ENCODE results near the gene SCAF1.

The SCAF1 gene

GRCh38 chr19:49677231-49677900 is 35.4 kb downstream of the SCAF1 start, which contains the start of gene PRMT1:
PRMT1 (plus strand) TSS chr19:49677271; CDS start chr19:49677281, 10 bp downstream.
- TF ChIP-seq TAF1 (IDR thresholded peaks at IDR 0.05; ENCODE audit: borderline replicate concordance, low read depth, low read length) (peak; percentile 79; the same call in 1 of the 2 replicates), POLR2AphosphoS5 (IDR thresholded peaks at IDR 0.05; ENCODE audit: low read depth, low read length) (peak; percentile 92), POLR2A (IDR thresholded peaks at IDR 0.05; ENCODE audit: low read depth, low read length) (peak; percentile 96)
- peak; percentile 24 for FAIRE-seq
- DNase-seq (ENCODE audit: insufficient read length): no peak

GRCh38 chr19:49677901-49678674 is 36.1 kb downstream of the SCAF1 start:
- TF ChIP-seq POLR2A (IDR thresholded peaks at IDR 0.05; ENCODE audit: low read depth, low read length) (no peak), TAF1 (IDR thresholded peaks at IDR 0.05; ENCODE audit: borderline replicate concordance, low read depth, low read length) (no peak), POLR2AphosphoS5 (IDR thresholded peaks at IDR 0.05; ENCODE audit: low read depth, low read length) (peak; percentile 49; the same call in 1 of the 2 replicates)
- DNase-seq (ENCODE audit: insufficient read length) (no peak), FAIRE-seq (peak; percentile 76)

GRCh38 chr19:49678985-49679770 is 37.2 kb downstream of the SCAF1 start:
- no peak for DNase-seq (ENCODE audit: insufficient read length)
- TF ChIP-seq POLR2A (IDR thresholded peaks at IDR 0.05; ENCODE audit: low read depth, low read length) (no peak), POLR2AphosphoS5 (IDR thresholded peaks at IDR 0.05; ENCODE audit: low read depth, low read length) (no peak), TAF1 (IDR thresholded peaks at IDR 0.05; ENCODE audit: borderline replicate concordance, low read depth, low read length) (no peak)
- FAIRE-seq: no peak

GRCh38 chr19:49679771-49680413 is 37.9 kb downstream of the SCAF1 start:
- no peak for FAIRE-seq
- DNase-seq (ENCODE audit: insufficient read length): no peak
- TF ChIP-seq TAF1 (IDR thresholded peaks at IDR 0.05; ENCODE audit: borderline replicate concordance, low read depth, low read length) (no peak), POLR2AphosphoS5 (IDR thresholded peaks at IDR 0.05; ENCODE audit: low read depth, low read length) (no peak), POLR2A (IDR thresholded peaks at IDR 0.05; ENCODE audit: low read depth, low read length) (no peak)

GRCh38 chr19:49680421-49681351 is 38.7 kb downstream of the SCAF1 start:
- DNase-seq (ENCODE audit: insufficient read length): peak; percentile 94
- TF ChIP-seq POLR2AphosphoS5 (IDR thresholded peaks at IDR 0.05; ENCODE audit: low read depth, low read length) (no peak), POLR2A (IDR thresholded peaks at IDR 0.05; ENCODE audit: low read depth, low read length) (no peak)
- FAIRE-seq: peak; percentile 98

GRCh38 chr19:49681830-49682229 is 39.8 kb downstream of the SCAF1 start:
- no peak for FAIRE-seq

GRCh38 chr19:49682274-49682673 is 40.3 kb downstream of the SCAF1 start:
- TF ChIP-seq TAF1 (IDR thresholded peaks at IDR 0.05; ENCODE audit: borderline replicate concordance, low read depth, low read length) (no peak), POLR2A (IDR thresholded peaks at IDR 0.05; ENCODE audit: low read depth, low read length) (0 out of 2 replicates have a peak, but pooled peaks have one; percentile 27)
- DNase-seq (ENCODE audit: insufficient read length) (no peak), FAIRE-seq (no peak)

More at GRCh38 chr19:49681830-49682229, 39.8 kb downstream of the SCAF1 start:
- TF ChIP-seq POLR2AphosphoS5 (IDR thresholded peaks at IDR 0.05; ENCODE audit: low read depth, low read length) (no peak), POLR2A (IDR thresholded peaks at IDR 0.05; ENCODE audit: low read depth, low read length) (no peak), TAF1 (IDR thresholded peaks at IDR 0.05; ENCODE audit: borderline replicate concordance, low read depth, low read length) (no peak)
- DNase-seq (ENCODE audit: insufficient read length): no peak

- no peak for FAIRE-seq
- TF ChIP-seq TAF1 (IDR thresholded peaks at IDR 0.05; ENCODE audit: borderline replicate concordance, low read depth, low read length) (no peak), POLR2A (IDR thresholded peaks at IDR 0.05; ENCODE audit: low read depth, low read length) (no peak; the same call in 1 of the 2 replicates), POLR2AphosphoS5 (IDR thresholded peaks at IDR 0.05; ENCODE audit: low read depth, low read length) (no peak)
- DNase-seq (ENCODE audit: insufficient read length): no peak
Observed at GRCh38 chr19:49683814-49684250, 41.8 kb downstream of the SCAF1 start.

- FAIRE-seq: no peak
- peak; percentile 64 for DNase-seq (ENCODE audit: insufficient read length)
Observed at GRCh38 chr19:49684251-49684982, 42.4 kb downstream of the SCAF1 start.

More at GRCh38 chr19:49684251-49684982, 42.4 kb downstream of the SCAF1 start:
- TF ChIP-seq POLR2A (IDR thresholded peaks at IDR 0.05; ENCODE audit: low read depth, low read length) (peak; percentile 69; the same call in 1 of the 2 replicates), POLR2AphosphoS5 (IDR thresholded peaks at IDR 0.05; ENCODE audit: low read depth, low read length) (peak; percentile 87), TAF1 (IDR thresholded peaks at IDR 0.05; ENCODE audit: borderline replicate concordance, low read depth, low read length) (no peak)

Measured in GM12892 (cell line).